ENCODE measurements around the gene KLHDC8B. TPM values are rescaled to one million over a fixed set of nuclear protein-coding genes. Genes with fewer than 3 reads are reported as not detected.

Gene KLHDC8B
- total RNA-seq, 1 donor, result 16.6 TPM

- Histone ChIP-seq H4K20me1 (ENCODE audit: insufficient read depth, low read length) (peaks cover 26% of the 10 kb centered on the region), H2AFZ (ENCODE audit: low read length) (no peak overlapping the region), H3K27ac (ENCODE audit: low read depth, low read length) (no peak overlapping the region), H3K4me2 (ENCODE audit: insufficient read depth, low read length) (no peak overlapping the region), H3K4me3 (ENCODE audit: insufficient read depth, low read length) (no peak overlapping the region), H3K36me3 (ENCODE audit: insufficient read depth, low read length) (peaks cover 55% of the 10 kb centered on the region), H3K9me3 (ENCODE audit: low read depth, low read length) (no peaks in the 10 kb centered on the region), H3K4me1 (ENCODE audit: insufficient read depth, low read length) (peaks cover 16% of the 10 kb centered on the region), H3K27me3 (ENCODE audit: insufficient read depth, low read length) (no peaks in the 10 kb centered on the region), H3K79me2 (ENCODE audit: insufficient read depth, low read length) (peaks cover 44% of the 10 kb centered on the region)
- no peak for TF ChIP-seq CTCF (IDR thresholded peaks at IDR 0.05; ENCODE audit: extremely low read depth, low read depth, low read length)
- peak; percentile 58 for DNase-seq (ENCODE audit: insufficient read length, low spot score, missing footprints)
Observed at GRCh38 chr3:49131040-49131439, 40.4 kb upstream of the KLHDC8B start.

GRCh38 chr3:49131576-49131975, 39.8 kb upstream of the KLHDC8B start:
- peak overlapping the region; percentile 88 for H3K27ac ChIP-seq (ENCODE audit: low read depth, low read length)

GRCh38 chr3:49132073-49132436, 39.3 kb upstream of the KLHDC8B start:
- H3K36me3 ChIP-seq (ENCODE audit: insufficient read depth, low read length), result peaks cover 45% of the 10 kb centered on the region
- peaks cover 16% of the 10 kb centered on the region for H3K4me1 ChIP-seq (ENCODE audit: insufficient read depth, low read length)
- peaks cover 26% of the 10 kb centered on the region for H4K20me1 ChIP-seq (ENCODE audit: insufficient read depth, low read length)
- H2AFZ ChIP-seq (ENCODE audit: low read length), result peak overlapping the region; percentile 99
- TF ChIP-seq CTCF (IDR thresholded peaks at IDR 0.05; ENCODE audit: extremely low read depth, low read depth, low read length), result no peak
- H3K27ac ChIP-seq (ENCODE audit: low read depth, low read length), result peak overlapping the region; percentile 88
- no peaks in the 10 kb centered on the region for H3K9me3 ChIP-seq (ENCODE audit: low read depth, low read length)
- H3K79me2 ChIP-seq (ENCODE audit: insufficient read depth, low read length), result peaks cover 44% of the 10 kb centered on the region
- H3K27me3 ChIP-seq (ENCODE audit: insufficient read depth, low read length), result no peaks in the 10 kb centered on the region
- H3K4me2 ChIP-seq (ENCODE audit: insufficient read depth, low read length), result peak overlapping the region; percentile 99
- DNase-seq (ENCODE audit: insufficient read length, low spot score, missing footprints), result no peak
- H3K4me3 ChIP-seq (ENCODE audit: insufficient read depth, low read length), result peak overlapping the region; percentile 99

More at GRCh38 chr3:49131576-49131975, 39.8 kb upstream of the KLHDC8B start:
- Histone ChIP-seq H3K79me2 (ENCODE audit: insufficient read depth, low read length) (peaks cover 44% of the 10 kb centered on the region), H3K4me1 (ENCODE audit: insufficient read depth, low read length) (peaks cover 16% of the 10 kb centered on the region), H3K36me3 (ENCODE audit: insufficient read depth, low read length) (peaks cover 49% of the 10 kb centered on the region), H3K9me3 (ENCODE audit: low read depth, low read length) (no peaks in the 10 kb centered on the region), H3K4me2 (ENCODE audit: insufficient read depth, low read length) (peak overlapping the region; percentile 99), H3K4me3 (ENCODE audit: insufficient read depth, low read length) (peak overlapping the region; percentile 99), H4K20me1 (ENCODE audit: insufficient read depth, low read length) (peaks cover 26% of the 10 kb centered on the region), H3K27me3 (ENCODE audit: insufficient read depth, low read length) (no peaks in the 10 kb centered on the region), H2AFZ (ENCODE audit: low read length) (no peak overlapping the region)
- no peak for TF ChIP-seq CTCF (IDR thresholded peaks at IDR 0.05; ENCODE audit: extremely low read depth, low read depth, low read length)
- peak; percentile 58 for DNase-seq (ENCODE audit: insufficient read length, low spot score, missing footprints)

GRCh38 chr3:49132437-49133225, 38.8 kb upstream of the KLHDC8B start, which contains the start of gene LAMB2:
LAMB2 (minus strand) TSS chr3:49133050; CDS start chr3:49132867, 183 bp downstream.
- Histone ChIP-seq H3K79me2 (ENCODE audit: insufficient read depth, low read length) (peaks cover 44% of the 10 kb centered on the region), H3K4me2 (ENCODE audit: insufficient read depth, low read length) (peak within 1 kb of the TSS; percentile 99), H3K36me3 (ENCODE audit: insufficient read depth, low read length) (peaks cover 42% of the 10 kb centered on the region), H3K4me1 (ENCODE audit: insufficient read depth, low read length) (peaks cover 16% of the 10 kb centered on the region), H2AFZ (ENCODE audit: low read length) (peak within 1 kb of the TSS; percentile 99), H4K20me1 (ENCODE audit: insufficient read depth, low read length) (peaks cover 26% of the 10 kb centered on the region), H3K27me3 (ENCODE audit: insufficient read depth, low read length) (no peaks in the 10 kb centered on the region), H3K27ac (ENCODE audit: low read depth, low read length) (peak within 1 kb of the TSS; percentile 88), H3K4me3 (ENCODE audit: insufficient read depth, low read length) (peak within 1 kb of the TSS; percentile 99), H3K9me3 (ENCODE audit: low read depth, low read length) (no peaks in the 10 kb centered on the region)
- no peak for TF ChIP-seq CTCF (IDR thresholded peaks at IDR 0.05; ENCODE audit: extremely low read depth, low read depth, low read length)
- peak; percentile 94 for DNase-seq (ENCODE audit: insufficient read length, low spot score, missing footprints)
